GM10266 (cell line): ENCODE measurements around the gene GSN.

Source experiments
- DNase-seq: peaks from one replicate; pipeline ENCODE4 v3.0.0; 2012; ENCODE audit errors: extremely low spot score
- CTCF ChIP-seq: IDR thresholded peaks from 2 replicates; pipeline ENCODE4 v1.5.1; 2012; ENCODE audit warnings: mild to moderate bottlenecking, low read depth; ENCODE audit not compliant: control insufficient read depth, insufficient read depth; ENCODE audit errors: missing control alignments

The GSN gene

GRCh38 chr9:121301881-121302286 lies 33.9 kb downstream of the GSN start:
- no peak for TF ChIP-seq CTCF
- no peak for DNase-seq

GRCh38 chr9:121302341-121302740 lies 34.4 kb downstream of the GSN start:
- no peak for DNase-seq
- TF ChIP-seq CTCF, result no peak

- TF ChIP-seq CTCF, result no peak
Observed at GRCh38 chr9:121302786-121303185, 34.8 kb downstream of the GSN start.

GRCh38 chr9:121303456-121304451 lies 35.8 kb downstream of the GSN start:
- DNase-seq, result no peak
- no peak for TF ChIP-seq CTCF

More at GRCh38 chr9:121302786-121303185, 34.8 kb downstream of the GSN start:
- DNase-seq, result no peak

- no peak for TF ChIP-seq CTCF
- no peak for DNase-seq
Observed at GRCh38 chr9:121304707-121305106, 36.7 kb downstream of the GSN start.

GRCh38 chr9:121305269-121305994 lies 37.5 kb downstream of the GSN start:
- DNase-seq, result no peak
- no peak for TF ChIP-seq CTCF
